GM12878 (cell line): Measurements from ENCODE around the gene NFU1. TPM values are rescaled to one million over a fixed set of nuclear protein-coding genes. Genes with fewer than 3 reads are reported as not detected.

Source experiments
- polyA plus RNA-seq, 11 experiments: library from polyadenylated mRNA; depleted of rRNA in 4 of 11; unstranded in 6 of 11; stranded (reverse) in 5 of 11; fragments of >200 nt; fragmentation: Nextera tagmentation in 4 of 11; fragmentation: Illumina TruSeq in 1 of 11; extraction: Ambion mirVana in 4 of 11; extraction: Trizol in 1 of 11; gene quantifications; 1 replicate in 1 of 11; 2 replicates in 10 of 11; pipeline versions ENCODE4 v1.2.1 to v1.2.3, GENCODE V29; 2011 to 2016; ENCODE audit warnings: inconsistent platforms in 2 of 11, missing spikeins in 2 of 11, low read depth in 1 of 11
- total RNA-seq, 4 experiments: library from RNA; depleted of rRNA in 3 of 4; stranded (reverse); fragments of >200 nt in 3 of 4; fragmentation: Illumina TruSeq in 1 of 4; extraction: Trizol in 1 of 4; gene quantifications; 2 replicates each; pipeline versions ENCODE4 v1.2.1 to v1.2.3, GENCODE V29; 2013 to 2021

Gene NFU1
- total and polyA plus RNA-seq, 10 of the 15 experiments (the other 5 are each of a cell fraction or from before 2014, with no cell fraction given): 27.3 to 86.0 (median 41.5) TPM

Other genes starting within 250 kb of the NFU1 start
- 23.8 and 28.2 TPM in 2 replicates for gene GFPT1, start 50.2 kb downstream of the NFU1 start, total RNA-seq (2014; rRNA removed)
- gene GFPT1, start 50.2 kb downstream of the NFU1 start, total RNA-seq (2014; rRNA removed; fragmentation: Illumina TruSeq; extraction: Trizol): 28.4 and 29.7 TPM in 2 replicates
- 46.8 and 53.9 TPM in 2 replicates for gene GFPT1, start 50.2 kb downstream of the NFU1 start, total RNA-seq (2021)
- gene GFPT1, start 50.2 kb downstream of the NFU1 start, polyA plus RNA-seq (2011; rRNA removed): 20.5 and 34.1 TPM in 2 replicates
- gene GFPT1, start 50.2 kb downstream of the NFU1 start, polyA plus RNA-seq (2014; fragmentation: Illumina TruSeq; extraction: Trizol): 25.1 and 32.6 TPM in 2 replicates
- gene GFPT1, start 50.2 kb downstream of the NFU1 start, polyA plus RNA-seq (2014; fragmentation: Nextera tagmentation; extraction: Ambion mirVana): 10 to 100 TPM; 10.1 to 13.0 TPM
- 14.6 and 17.4 TPM in 2 replicates for gene GFPT1, start 50.2 kb downstream of the NFU1 start, polyA plus RNA-seq (2014; rRNA removed)
- gene GFPT1, start 50.2 kb downstream of the NFU1 start, polyA plus RNA-seq (2016; fragmentation: Nextera tagmentation; extraction: Ambion mirVana): 10 to 100 TPM; 81.9 to 95.2 TPM
- 24.5 and 26.0 TPM in 2 replicates for gene AAK1, start 206.3 kb upstream of the NFU1 start, total RNA-seq (2014; rRNA removed)
- 15.0 and 15.4 TPM in 2 replicates for gene AAK1, start 206.3 kb upstream of the NFU1 start, total RNA-seq (2014; rRNA removed; fragmentation: Illumina TruSeq; extraction: Trizol)
- gene AAK1, start 206.3 kb upstream of the NFU1 start, total RNA-seq (2021): 32.9 and 35.0 TPM in 2 replicates
- gene AAK1, start 206.3 kb upstream of the NFU1 start, polyA plus RNA-seq (2011; rRNA removed): 10.3 and 12.0 TPM in 2 replicates
- gene AAK1, start 206.3 kb upstream of the NFU1 start, polyA plus RNA-seq (2014; fragmentation: Illumina TruSeq; extraction: Trizol): 17.6 and 18.1 TPM in 2 replicates
- 1 to 10 TPM; 2.9 to 8.0 TPM for gene AAK1, start 206.3 kb upstream of the NFU1 start, polyA plus RNA-seq (2014; fragmentation: Nextera tagmentation; extraction: Ambion mirVana)
- 16.9 and 21.0 TPM in 2 replicates for gene AAK1, start 206.3 kb upstream of the NFU1 start, polyA plus RNA-seq (2014; rRNA removed)
- gene AAK1, start 206.3 kb upstream of the NFU1 start, polyA plus RNA-seq (2016; fragmentation: Nextera tagmentation; extraction: Ambion mirVana): 10 to 100 TPM; 30.7 to 41.4 TPM